ENCODE results near the gene CSNK1G2. TPM values are rescaled to one million over a fixed set of nuclear protein-coding genes. Genes with fewer than 3 reads are reported as not detected.

CSNK1G2 gene
- total and polyA plus RNA-seq, 2 of the 13 experiments (the other 11 are each of a cell fraction or from before 2014, with no cell fraction given) = 53.8 to 72.5 TPM

- no peak for TF ChIP-seq FOXP4 (CRISPR knock-in tag; IDR thresholded peaks at IDR 0.05)
- TF ChIP-seq TBL1XR1 (IDR thresholded peaks at IDR 0.05; ENCODE audit: borderline replicate concordance, low read length, partially characterized antibody) = no peak
- TF ChIP-seq TFAP4 (IDR thresholded peaks at IDR 0.05; ENCODE audit: borderline replicate concordance, low read depth) = peak; percentile 36; the same call in 1 of the 2 replicates
- TF ChIP-seq ZZZ3 (CRISPR knock-in tag; IDR thresholded peaks at IDR 0.05; ENCODE audit: borderline replicate concordance) = no peak
- 0 out of 2 replicates have a peak, but pooled peaks have one; percentile 29 for TF ChIP-seq BRD4 (CRISPR knock-in tag; IDR thresholded peaks at IDR 0.05)
- no peak for TF ChIP-seq HCFC1 (IDR thresholded peaks at IDR 0.05; ENCODE audit: low read depth, low read length)
- no peak for TF ChIP-seq ZNF570 (CRISPR knock-in tag; IDR thresholded peaks at IDR 0.05; ENCODE audit: borderline replicate concordance)
- no peak for TF ChIP-seq SP140L (CRISPR knock-in tag; IDR thresholded peaks at IDR 0.05; ENCODE audit: borderline replicate concordance)
- no peak for TF ChIP-seq ZNF354B (CRISPR knock-in tag; IDR thresholded peaks at IDR 0.05)
- no peak for TF ChIP-seq CREB3 (CRISPR knock-in tag; IDR thresholded peaks at IDR 0.05)
- 0 out of 2 replicates have a peak, but pooled peaks have one; percentile 63 for TF ChIP-seq ZNF800 (CRISPR knock-in tag; IDR thresholded peaks at IDR 0.05)
- no peak for TF ChIP-seq ZFP62 (CRISPR knock-in tag; IDR thresholded peaks at IDR 0.05)
- peak; percentile 17; the same call in 1 of the 2 replicates for TF ChIP-seq POLR2AphosphoS5 (IDR thresholded peaks at IDR 0.05; ENCODE audit: low read depth, low read length)
- TF ChIP-seq TSC22D2 (CRISPR knock-in tag; IDR thresholded peaks at IDR 0.05; ENCODE audit: borderline replicate concordance) = no peak
- TF ChIP-seq ZNF891 (CRISPR knock-in tag; IDR thresholded peaks at IDR 0.05) = 0 out of 2 replicates have a peak, but pooled peaks have one; percentile 36
- TF ChIP-seq PLSCR1 (CRISPR knock-in tag; IDR thresholded peaks at IDR 0.05; ENCODE audit: borderline replicate concordance) = no peak
- TF ChIP-seq ZNF546 (CRISPR knock-in tag; conservative IDR thresholded peaks at IDR 0.05) = no peak
- no peak for TF ChIP-seq HOMEZ (CRISPR knock-in tag; IDR thresholded peaks at IDR 0.05; ENCODE audit: low read depth)
- no peak for TF ChIP-seq BCL3 (CRISPR knock-in tag; IDR thresholded peaks at IDR 0.05)
Measured at GRCh38 chr19:1907563-1908363, 33.2 kb upstream of the CSNK1G2 start (continued).
